HG03342 (cell line): ENCODE results near the gene MYCN.
"Not testable (repeated sequence)": the region's sequence is repeated elsewhere in the genome, so short reads cannot be mapped to it uniquely, and the experiment has no call there.

Source experiments
- ATAC-seq: cut with Tn5 transposase; IDR thresholded peaks from one replicate; pipeline ENCODE4 v1.9.1; 2021; ENCODE audit warnings: mild to moderate bottlenecking, moderate library complexity; ENCODE audit not compliant: unreplicated experiment

MYCN gene

DNA sequence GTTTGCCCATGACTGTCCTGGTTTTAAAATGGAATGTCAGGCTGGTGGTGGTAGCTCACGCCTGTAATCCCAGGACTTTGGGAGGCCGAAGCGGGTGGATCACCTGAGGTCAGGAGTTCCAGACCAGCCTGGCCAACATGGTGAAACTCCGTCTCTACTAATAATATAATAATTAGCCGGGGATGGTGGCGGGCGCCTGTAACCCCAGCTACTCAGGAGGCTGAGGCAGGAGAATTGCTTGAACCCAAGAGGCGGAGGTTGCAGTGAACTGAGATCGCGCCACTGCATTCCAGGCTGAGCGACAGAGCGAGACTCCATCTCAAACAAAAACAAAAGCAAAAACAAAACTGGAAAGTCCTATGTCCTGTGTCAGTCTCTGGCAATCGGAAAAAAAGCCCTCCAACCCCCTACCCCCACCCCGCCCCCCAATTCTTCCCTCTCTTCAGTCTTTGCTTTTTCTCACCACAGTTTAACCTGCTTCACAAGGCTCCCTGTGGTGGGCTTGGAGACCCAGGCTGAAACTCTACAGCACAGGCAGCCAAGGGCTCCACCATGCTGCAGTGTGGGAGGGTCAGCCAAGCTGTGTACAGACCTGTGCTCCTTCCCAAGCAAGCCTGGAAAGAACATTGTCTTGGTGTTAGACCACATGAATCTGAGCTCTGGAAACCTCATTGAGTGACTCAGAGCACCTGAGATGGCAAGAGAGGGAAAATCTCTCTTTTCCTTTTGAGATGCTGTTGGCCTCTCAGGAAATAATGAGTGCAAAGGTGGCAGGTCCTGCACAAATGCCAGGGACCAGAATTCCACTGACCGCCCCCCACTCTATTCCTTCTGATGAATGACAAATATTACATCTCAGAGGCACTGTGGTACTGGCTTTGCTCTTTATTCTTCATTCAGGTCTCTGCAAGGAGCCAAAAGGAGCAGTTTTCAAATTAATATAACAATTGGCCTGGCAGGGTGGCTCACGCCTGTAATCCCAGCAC, 16.7 kb downstream of the MYCN start:
- ATAC-seq: no peak

DNA sequence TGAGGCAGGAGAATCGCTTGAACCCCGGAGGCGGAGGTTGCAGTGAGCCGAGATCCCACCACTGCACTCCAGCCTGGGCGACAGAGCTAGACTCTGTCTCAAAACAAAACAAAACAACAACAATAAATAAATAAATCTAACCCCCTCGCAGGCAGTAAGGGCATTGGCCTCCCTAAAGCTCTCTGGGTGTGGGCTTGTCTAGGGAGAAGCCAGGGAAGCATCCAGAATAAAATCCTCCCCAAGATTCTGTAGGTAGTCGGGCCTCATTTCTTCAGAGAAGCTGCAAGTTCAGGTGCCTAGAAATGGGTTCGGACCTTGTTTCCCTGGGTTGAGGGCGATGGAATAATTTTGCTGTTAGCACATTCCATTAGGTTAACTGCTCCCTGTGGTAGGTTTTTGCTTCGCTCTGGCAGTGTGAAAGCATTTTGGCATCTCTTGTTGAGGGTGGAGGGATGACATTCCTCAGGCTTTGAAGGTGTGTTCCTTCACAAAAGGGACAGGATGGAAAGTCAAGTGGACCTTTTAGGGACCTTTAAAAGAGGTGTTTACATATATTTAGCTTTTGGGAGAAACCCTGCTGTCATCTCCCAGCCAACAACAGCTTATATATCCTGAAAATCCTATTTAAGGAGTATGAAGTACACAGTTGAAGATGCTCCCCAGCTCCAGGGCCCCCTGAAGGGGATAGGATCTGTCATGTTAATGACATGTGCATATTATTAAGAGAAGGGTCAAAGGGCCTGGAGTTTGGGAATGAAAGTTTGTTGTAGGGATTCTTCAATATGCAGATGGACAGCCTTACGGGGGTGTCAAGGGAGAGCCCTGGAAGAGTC, 17.7 kb downstream of the MYCN start:
- no peak for ATAC-seq

DNA sequence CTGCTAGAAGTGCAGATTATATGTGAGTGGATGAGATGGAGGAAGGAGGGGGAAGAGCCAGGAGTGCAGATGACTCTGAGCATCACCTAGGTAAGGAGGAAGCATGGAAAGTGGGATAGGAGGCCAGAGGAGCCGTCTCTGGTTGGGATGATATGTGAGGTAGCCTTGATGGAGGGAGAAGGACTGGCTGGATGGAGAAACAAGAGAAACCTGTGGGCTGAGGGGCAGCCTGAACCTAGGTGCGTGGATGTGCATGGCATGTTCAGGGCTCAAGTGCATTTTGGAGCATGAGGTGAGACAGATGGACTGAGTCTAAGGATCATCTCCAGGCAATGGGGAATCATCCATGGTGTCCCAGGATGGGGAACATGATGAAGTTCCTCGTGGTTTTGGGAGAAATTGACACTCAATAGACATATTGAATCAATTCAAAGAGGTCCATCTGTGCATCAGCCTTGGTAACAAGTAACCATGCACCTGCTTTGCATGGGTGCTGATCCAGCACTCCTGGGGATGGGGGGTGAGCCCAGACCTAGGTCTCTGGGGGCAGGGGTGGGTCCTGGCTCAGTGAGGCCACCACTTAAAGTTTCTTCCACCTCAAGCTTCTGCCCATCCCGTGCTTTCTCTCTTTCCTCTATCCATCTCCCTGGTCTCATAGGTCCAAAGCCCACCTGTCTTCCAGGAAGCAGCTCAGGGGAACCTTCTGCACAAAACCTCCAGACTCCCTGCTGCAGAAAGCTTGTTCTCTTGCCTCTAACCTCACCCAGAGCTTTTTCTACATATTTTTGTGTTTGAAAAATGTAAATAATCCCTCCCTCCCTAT, 19.2 kb downstream of the MYCN start:
- ATAC-seq: no peak

DNA sequence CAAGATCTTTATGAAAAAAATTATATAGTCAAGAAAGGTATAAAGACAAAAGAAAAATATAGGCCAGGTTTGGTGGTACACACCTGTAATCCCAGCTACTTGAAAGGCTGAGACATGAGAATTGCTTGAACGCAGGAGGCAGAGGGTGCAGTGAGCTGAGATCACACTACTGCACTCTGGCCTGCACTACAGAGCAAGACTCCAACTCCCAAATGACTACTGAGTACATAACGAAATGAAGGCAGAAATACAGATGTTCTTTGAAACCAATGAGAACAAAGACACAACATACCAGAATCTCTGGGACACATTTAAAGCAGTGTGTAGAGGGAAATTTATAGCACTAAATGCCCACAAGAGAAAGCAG, 19.8 kb downstream of the MYCN start:
- ATAC-seq: not testable (repeated sequence)

DNA sequence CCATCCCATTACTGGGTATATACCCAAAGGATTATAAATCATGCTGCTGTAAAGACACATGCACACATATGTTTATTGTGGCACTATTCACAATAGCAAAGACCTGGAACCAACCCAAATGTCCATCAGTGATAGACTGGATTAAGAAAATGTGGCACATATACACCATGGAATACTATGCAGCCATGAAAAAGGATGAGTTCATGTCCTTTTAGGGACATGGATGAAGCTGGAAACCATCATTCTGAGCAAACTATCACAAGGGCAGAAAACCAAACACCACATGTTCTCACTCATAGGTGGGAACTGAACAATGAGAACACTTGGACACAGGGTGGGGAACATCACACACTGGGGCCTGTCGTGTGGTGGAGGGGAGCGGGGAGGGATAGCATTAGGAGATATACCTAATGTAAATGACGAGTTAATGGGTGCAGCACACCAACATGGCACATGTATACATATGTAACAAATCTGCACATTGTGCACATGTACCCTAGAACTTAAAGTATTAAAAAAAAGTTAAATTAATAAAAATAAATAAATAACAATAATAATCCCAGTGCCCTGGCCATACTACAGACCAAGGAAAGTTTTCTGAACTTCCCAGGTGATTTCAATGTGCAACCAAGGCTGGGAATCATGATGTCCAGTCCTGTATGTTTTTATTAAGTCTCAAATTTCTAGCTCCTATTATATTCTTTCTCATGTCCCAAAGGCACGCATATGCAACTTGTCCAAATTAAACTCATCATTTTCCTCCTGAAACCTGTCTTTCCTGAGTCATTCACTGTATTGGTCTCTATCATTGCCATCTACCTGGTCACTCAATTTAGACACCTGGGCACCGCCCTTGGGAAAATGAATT, 23.0 kb downstream of the MYCN start:
- not testable (repeated sequence) for ATAC-seq

DNA sequence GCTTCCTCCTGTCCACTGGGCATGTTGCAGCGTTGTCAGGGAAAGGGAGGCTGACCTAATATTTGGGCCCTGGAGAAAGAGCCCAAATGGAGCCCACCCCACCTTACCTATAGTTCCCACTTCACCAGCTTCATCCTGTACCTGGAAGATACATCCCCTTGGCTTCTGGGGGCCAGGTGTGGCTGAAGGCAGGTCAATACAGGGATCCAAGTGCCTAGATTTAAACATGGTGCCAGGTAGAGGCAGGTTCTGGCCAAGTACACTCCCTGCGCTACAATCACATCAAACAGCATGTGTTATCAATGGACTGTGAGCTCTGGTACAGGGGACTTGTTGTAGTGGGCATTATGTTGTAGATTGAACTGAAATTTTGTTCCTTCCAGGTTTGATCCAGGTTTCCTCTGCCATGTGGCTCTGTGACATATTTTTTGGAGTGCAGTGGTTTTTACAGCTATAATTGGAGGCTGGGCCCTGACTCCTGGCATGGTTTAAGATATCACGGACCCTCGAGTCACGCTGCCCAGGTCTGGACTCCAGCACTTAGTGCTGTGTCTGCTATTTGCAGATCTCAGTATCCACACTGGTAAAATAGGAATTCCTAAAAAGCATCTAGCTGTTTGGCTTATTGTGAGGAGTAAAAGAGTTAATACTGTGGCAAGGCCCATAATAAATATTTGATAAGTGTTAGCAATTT, 23.8 kb downstream of the MYCN start:
- no peak for ATAC-seq

DNA sequence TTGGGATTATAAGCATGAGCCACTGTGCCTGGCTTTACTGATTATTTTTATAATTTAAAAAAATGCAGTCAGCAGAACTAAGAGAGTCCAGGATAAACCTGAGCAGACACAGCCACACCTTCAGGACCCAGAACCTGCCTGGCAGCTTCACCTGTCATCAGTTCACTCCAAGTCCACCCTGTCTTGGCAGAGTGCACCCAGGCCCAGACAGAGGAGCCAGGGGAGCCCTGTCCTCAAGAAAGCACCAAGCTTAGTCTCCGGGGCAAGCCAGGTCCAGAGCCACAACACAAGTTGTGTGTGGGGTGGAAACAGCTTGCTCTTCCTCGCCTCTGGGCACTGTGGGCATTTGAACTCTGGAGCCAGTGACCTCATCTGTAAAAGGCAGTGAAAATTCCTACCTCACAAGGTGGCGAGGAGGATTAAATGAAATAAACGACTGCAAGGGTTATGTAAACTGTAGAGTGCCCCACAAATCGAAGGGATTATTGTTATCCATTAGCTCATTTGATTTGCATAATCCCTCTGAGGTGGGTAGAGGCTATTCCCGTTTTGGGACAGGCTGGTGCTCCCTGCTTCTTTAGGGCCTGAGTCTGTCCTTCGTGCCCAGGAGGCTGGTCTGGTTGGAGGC, 24.7 kb downstream of the MYCN start:
- ATAC-seq: no peak

DNA sequence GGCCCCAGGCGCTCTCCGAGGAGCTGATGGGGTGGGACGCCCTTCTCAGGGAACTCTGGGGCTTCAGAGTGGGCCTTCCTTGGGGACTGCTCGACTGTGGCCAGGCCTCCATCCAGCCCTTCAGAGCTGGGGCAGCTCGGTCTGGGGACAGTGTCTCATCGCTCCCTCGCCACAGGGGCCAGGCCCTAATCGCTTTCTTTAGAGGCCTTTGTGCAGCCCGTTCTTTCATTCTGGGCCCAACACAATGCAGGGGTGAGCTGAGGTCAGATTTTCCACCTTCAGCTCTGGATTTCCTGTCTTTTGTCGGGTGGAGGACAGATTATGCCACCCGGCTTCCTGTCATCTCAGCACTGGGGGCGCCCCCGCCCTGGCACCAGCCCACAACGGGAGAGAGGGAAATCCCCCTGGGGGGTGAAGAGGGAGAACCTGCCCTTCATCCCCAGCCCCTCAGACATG, 25.2 kb downstream of the MYCN start:
- no peak for ATAC-seq

DNA sequence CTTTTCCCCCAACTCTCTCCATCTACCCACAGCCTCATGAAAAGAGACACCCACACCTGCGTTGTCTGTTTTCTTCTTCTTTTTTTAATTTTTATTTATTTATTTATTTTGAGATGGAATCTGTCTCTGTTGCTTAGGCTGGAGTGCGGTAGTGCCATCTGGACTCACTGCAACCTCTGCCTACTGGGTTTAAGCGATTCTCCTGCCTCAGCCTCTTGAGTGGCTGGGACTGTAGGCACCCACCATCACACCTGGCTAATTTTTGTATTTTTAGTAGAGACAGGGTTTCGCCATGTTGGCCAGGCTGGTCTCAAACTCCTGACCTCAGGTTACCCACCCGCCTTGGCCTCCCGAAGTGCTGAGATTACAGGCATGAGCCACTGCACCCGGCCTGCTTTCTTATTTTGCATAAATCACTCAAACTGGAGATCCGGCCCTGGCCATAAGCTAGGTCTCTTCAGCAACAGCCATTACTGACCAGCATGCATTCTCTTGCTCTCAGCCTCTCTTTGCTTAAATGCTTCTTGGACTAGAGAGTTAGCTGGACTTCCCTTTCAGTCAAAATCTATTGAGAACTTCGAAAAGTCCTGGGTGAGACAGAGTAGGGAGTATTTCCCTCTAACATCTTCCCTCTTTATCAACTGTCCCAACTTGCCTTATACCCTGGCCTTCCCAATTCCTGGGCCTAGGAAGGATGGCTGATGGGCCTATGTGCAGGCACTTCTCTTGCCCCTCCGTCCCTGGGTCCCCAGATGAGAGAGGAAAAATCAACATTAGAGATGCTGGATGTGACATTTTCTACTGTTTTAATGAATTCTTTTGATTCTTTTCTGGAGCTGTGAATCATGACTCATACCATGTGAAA, 27.3 kb downstream of the MYCN start:
- no peak for ATAC-seq

DNA sequence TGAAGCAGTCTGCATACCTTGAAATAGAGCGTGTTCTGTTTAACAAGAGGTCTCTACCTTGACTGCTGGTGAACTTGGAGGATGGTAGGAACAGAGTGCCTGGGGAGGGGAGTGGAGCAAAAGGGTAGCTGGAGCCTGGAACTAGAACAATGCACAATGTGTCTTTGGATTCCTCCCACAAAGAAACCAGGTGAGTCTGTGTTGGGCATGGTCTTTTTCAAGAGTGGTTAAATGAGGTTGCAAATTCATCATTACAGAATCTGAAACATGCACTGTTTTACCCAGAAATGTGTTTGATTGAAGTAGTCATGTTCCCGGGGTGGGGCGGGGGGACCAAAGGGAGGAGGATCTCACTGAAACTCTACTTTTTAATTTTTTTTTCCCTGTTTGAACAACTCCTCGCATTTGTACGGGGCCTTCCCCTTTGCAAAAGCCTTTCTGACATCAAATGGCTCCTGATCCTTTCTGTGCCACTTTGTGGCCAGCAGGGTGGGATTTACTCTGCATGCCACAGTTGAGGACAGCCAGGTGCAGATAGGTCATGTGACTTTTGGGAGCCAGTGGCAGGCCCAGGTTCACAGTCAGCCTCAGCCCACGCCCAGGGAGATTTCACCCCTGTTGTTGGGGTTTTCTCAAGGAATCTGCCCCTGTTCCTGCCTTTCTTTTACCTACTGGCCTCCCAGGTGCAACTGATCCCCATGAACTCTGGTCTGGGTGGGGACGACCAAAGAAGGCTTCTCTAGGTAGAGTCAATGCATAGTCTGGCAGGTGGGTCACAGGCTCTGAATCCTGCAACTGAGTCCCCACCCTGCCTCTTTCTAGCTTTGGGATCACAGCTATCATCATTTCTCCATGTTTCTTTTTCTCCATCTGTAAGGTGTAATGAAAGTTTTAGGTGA, 28.2 kb downstream of the MYCN start:
- no peak for ATAC-seq

DNA sequence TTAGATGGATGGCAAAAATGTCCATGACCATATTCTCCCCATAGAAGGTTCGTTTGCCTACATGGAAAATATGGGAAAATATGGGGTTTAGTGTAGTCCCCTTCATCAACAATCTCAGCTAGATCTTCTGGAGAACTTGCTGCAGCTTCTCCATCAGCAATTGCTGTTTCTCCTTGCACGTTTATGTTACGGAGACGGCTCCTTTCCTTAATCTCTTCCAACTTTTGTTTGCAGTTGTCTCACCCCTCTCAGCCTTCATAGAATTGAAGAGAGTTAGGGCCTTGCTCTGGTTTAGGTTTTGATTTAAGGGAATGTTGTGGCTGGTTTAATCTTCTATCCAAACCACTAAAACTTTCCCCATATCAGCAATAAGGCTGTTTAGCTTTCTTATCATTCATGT, 28.9 kb downstream of the MYCN start:
- no peak for ATAC-seq

DNA sequence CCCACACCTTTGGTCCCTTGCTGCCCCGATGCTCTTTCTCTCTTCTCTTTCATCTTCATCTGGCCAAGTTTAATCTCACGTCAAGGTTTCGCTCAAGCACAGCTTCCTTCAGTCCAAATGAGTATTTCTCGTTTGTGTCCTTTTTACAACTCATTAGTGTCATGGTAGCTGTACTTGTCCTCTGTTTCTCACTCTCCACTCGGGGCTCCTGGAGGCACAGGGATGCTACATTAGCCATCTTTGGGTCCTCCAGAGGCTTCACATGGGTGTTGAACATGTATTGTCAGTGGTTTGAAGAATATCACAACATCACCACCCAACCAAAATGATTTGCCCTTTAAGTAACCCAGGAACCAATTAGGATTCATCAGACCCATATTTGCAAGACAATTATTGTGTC, 30.4 kb downstream of the MYCN start:
- ATAC-seq: no peak

DNA sequence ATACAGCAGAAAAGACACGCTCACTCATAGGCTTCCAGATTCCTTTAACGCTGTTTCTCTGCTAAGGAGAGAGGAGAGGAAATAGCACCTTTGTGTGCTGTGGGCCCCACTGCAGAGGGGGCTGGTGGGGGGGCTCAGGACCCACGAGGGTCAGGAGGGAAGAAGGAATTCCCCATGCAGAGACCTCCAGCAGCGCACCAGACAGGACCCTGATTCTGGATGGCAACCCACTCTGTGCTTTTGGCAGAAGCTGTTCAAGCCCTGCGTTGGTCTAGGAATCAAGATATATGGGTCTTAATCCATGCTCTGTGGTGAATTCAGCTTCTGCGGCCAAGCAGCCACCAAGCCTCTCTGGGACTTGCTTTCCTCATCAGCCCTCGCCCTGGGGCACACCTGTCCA, 31.0 kb downstream of the MYCN start:
- ATAC-seq: no peak

DNA sequence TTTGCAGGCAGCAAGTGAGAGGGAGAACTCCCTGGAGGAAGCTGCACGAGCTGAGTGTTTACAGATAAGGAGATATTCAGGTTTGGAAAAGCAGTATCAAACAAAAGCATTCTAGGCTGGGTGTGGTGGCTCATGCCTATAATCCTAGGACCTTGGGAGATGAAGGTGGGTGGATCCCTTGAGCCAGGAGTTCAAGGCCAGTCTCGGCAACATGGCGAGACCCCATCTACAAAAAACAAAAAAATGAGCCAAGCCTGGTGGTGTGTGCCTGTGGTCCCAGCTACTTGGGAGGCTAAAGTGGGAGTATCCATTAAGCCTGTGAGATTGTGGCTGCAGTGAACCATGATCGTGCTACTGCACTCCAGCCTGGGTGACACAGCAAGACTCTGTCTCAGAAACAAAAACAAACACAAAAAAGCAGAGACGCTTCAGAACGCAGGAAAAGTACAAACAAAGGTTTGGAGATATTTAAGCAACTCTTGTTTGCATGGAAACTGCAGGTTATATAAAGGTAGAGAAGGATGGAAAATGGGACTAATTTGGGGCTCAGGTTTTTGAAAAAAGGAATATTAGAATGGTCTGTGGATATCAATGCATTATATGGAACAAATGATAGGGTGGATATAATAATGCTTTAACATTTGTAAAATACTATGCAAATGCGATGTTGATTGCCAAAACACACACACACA, 31.6 kb downstream of the MYCN start:
- ATAC-seq: no peak

DNA sequence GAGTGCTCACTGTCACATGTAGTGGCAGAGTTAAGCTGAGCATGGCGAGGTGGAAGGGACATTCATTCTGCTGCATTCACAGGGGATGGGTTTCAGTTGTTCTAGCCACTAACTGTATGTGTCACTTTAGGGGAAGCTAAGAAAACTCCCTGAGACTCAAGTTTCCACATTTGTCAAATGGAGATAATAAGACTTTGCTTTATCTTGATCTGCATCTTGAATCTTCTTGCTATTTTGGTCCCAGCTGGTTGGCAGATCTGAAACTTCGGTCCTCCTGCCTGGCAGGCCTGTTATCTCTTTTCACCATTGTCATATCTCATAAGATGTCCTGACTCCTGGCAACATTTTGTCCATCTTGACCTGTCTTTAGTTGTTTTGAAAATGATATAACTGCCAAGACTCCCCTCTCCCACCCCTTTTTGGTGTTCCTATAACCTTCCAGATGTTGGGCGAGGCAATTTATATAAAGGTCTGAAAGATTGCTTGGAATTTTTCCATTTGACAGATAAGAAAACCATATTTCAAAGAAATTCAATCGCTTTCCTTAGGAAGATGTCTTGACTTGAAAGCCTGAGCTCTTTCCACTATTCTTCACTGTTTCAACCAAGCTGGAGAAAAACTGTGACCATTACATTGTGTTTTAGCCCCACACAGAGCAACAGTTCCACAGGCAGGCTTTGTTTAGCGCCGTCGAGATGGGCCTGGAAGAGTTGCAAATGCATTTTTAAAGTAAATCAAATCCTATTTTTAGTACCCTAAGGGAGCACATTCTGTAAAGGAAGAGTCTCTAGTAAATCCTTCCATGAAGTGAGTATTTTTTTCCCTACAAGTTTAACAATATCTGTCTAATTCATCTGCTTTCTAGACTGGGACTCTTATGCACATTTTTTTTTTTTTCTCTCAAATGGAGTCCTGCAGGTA, 33.4 kb downstream of the MYCN start:
- no peak for ATAC-seq
